ENCODE results near the gene ASB17. TPM values are rescaled to one million over a fixed set of nuclear protein-coding genes. Genes with fewer than 3 reads are reported as not detected.
"Not testable (repeated sequence)": the region's sequence is repeated elsewhere in the genome, so short reads cannot be mapped to it uniquely, and the experiment has no call there.

Gene ASB17
- total and polyA plus RNA-seq, 9 donors: not detected

- no peak overlapping the region for H3K4me3 ChIP-seq
- TF ChIP-seq EP300 (IDR thresholded peaks at IDR 0.05): no peak
- TF ChIP-seq CTCF (IDR thresholded peaks at IDR 0.05): no peak
- TF ChIP-seq POLR2A (IDR thresholded peaks at IDR 0.05): no peak
- no peaks in the 10 kb centered on the region for H3K4me1 ChIP-seq (ENCODE audit: insufficient read depth)
- H3K36me3 ChIP-seq: no peaks in the 10 kb centered on the region
- H3K27ac ChIP-seq: no peak overlapping the region
- H3K27me3 ChIP-seq: peaks cover 3% of the 10 kb centered on the region
- H3K9me3 ChIP-seq: no peaks in the 10 kb centered on the region
- intact Hi-C loops (cut with DNase I): no loop called here
- 50 to 63% (median 51%) methylated on average over 1 of the region's 1 CpG for WGBS, 3 donors
- DNase-seq: no peak
These were observed 19.8 kb upstream of the ASB17 start for GRCh38 chr1:75952016-75952415.

- Histone ChIP-seq H3K27me3 (no peaks in the 10 kb centered on the region), H3K36me3 (no peaks in the 10 kb centered on the region), H3K27ac (no peak overlapping the region), H3K9me3 (no peaks in the 10 kb centered on the region), H3K4me3 (no peak overlapping the region), H3K4me1 (ENCODE audit: insufficient read depth) (no peaks in the 10 kb centered on the region)
- DNase-seq: no peak
- 79 to 89% (median 85%) methylated on average over 3 of the region's 3 CpGs for WGBS, 3 donors
- intact Hi-C loops (cut with DNase I): no loop called here
- TF ChIP-seq EP300 (IDR thresholded peaks at IDR 0.05) (no peak), CTCF (IDR thresholded peaks at IDR 0.05) (no peak), POLR2A (IDR thresholded peaks at IDR 0.05) (no peak)
These were observed 18.0 kb upstream of the ASB17 start for GRCh38 chr1:75950176-75950575.

- H3K27ac ChIP-seq; DNase-seq; H3K9me3 ChIP-seq; H3K4me3 ChIP-seq; H3K27me3 ChIP-seq; H3K36me3 ChIP-seq; intact Hi-C loops (cut with DNase I); H3K4me1 ChIP-seq (ENCODE audit: insufficient read depth): not testable (repeated sequence)
- WGBS, 3 donors: 70 to 77% (median 73%) methylated on average over 4 of the region's 4 CpGs
These were observed 10.8 kb upstream of the ASB17 start for GRCh38 chr1:75943037-75943436.

- no peaks in the 10 kb centered on the region for H3K27me3 ChIP-seq
- 6 to 31% (median 10%) methylated on average over 1 of the region's 1 CpG for WGBS, 3 donors
- H3K9me3 ChIP-seq: no peaks in the 10 kb centered on the region
- H3K4me1 ChIP-seq (ENCODE audit: insufficient read depth): no peaks in the 10 kb centered on the region
- H3K4me3 ChIP-seq: no peak overlapping the region
- no peak overlapping the region for H3K27ac ChIP-seq
- TF ChIP-seq EP300 (IDR thresholded peaks at IDR 0.05): no peak
- no peak for TF ChIP-seq CTCF (IDR thresholded peaks at IDR 0.05)
- DNase-seq: no peak
- H3K36me3 ChIP-seq: no peaks in the 10 kb centered on the region
- intact Hi-C loops (cut with DNase I): no loop called here
These were observed 4.8 kb upstream of the ASB17 start for GRCh38 chr1:75937034-75937433.

GRCh38 chr1:75922698-75923097 lies 9.5 kb downstream of the ASB17 start:
- intact Hi-C loops (cut with DNase I): no loop called here
- no peak overlapping the region for H3K27ac ChIP-seq
- no peak for DNase-seq
- no peaks in the 10 kb centered on the region for H3K36me3 ChIP-seq
- 95 to 100% (median 95%) methylated on average over 1 of the region's 1 CpG for WGBS, 3 donors
- no peak overlapping the region for H3K4me3 ChIP-seq
- H3K27me3 ChIP-seq: peaks cover 2% of the 10 kb centered on the region
- no peaks in the 10 kb centered on the region for H3K4me1 ChIP-seq (ENCODE audit: insufficient read depth)
- TF ChIP-seq EP300 (IDR thresholded peaks at IDR 0.05): no peak
- no peak for TF ChIP-seq POLR2A (IDR thresholded peaks at IDR 0.05)
- no peak for TF ChIP-seq CTCF (IDR thresholded peaks at IDR 0.05)
- H3K9me3 ChIP-seq: no peaks in the 10 kb centered on the region

Measured in ovary (tissue), 9 donors.